LoVo (cell line): ENCODE measurements around the gene TSKU.
A peak's percentile ranks its signal among the peaks of the same experiment; 100 is the strongest.

Experiments
- DNase-seq: peaks from one replicate; pipeline ENCODE4 v3.0.0-alpha.2; 2016; ENCODE audit warnings: low spot score

The TSKU gene

GRCh38 chr11:76783294-76783895 is at the start of gene TSKU:
Gene TSKU, plus strand, starts transcription at chr11:76783356. Its CDS starts 12,261 bp downstream, at chr11:76795617.
- DNase-seq = peak; percentile 15

DNA sequence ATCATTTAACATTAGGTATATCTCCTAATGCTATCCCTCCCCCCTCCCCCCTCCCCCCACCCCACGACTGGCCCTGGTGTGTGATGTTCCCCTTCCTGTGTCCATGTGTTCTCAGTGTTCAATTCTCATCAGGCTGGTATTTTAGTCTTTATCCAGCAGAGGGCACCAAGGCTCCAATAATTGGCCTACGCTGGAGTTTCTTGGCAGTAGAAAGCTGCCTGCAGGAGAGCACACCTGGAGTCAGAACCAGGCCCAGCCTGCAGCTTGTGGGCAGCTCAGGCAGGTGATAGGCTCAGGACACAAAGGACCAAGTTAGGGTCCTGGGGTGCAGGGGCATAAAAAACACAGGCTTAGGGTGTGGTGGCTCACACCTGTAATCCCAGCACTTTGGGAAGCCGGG is 49.2 kb upstream of the TSKU start:
- DNase-seq = peak; percentile 68

- no peak for DNase-seq
Observed at GRCh38 chr11:76734456-76735420, 48.4 kb upstream of the TSKU start.

DNA sequence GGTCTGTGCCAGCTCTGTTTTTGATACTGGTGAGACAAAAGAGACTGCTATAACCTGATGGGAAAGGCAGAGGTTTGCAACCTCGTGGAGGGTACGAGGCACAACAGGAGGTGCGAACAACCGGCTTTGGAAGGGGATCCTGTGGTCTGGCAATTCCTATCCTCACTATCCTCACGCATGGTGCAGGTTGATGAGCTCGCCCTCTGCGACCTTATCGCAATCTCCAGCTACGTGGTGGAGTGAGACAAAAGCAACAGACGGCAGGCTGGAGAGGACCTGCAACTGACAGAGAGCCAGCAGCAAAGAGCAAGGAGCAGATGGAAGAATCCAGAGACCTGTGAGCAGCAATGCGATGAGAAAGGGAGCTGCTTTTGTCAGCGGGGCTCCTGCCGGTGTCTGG is 47.3 kb upstream of the TSKU start:
- no peak for DNase-seq

- DNase-seq = no peak
Observed at GRCh38 chr11:76736266-76736665, 46.9 kb upstream of the TSKU start.

DNA sequence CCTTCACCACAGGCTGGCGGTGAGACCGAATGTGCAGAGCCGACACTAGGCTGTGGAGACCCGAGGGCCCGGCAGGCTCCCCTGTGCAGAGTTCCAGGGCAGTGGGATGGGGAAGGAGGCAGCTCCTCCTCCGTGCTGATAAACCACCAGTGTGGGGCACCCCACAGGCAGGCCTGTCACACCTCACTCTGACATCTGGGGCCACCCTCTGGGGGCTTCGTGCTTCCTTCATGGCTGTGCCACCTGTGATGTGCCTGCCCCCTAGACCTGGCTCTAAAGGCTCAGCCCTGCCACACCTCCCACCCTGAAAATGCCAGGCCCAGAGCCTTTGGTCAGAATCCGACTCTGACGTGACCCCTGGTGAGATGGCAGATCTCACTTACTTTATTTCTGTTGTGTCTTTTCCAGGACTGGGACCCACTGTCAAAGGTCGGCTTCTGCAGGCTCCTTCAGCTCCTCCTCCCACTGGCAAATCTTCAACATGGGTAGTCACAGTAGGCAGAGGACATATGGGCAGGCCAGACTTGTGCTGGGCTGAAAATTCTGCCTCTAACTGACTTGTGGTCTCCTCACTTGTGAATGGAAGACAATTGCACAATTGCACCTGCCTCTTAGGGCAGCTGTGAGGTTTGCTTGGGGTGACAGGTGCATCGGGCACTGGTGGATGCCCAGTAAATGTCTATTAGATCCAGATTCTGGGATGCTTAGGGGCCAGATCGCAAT is 46.2 kb upstream of the TSKU start:
- DNase-seq = no peak

GRCh38 chr11:76738618-76739240 is 44.4 kb upstream of the TSKU start:
- DNase-seq = no peak

GRCh38 chr11:76739798-76740197 is 43.4 kb upstream of the TSKU start:
- DNase-seq = no peak

DNA sequence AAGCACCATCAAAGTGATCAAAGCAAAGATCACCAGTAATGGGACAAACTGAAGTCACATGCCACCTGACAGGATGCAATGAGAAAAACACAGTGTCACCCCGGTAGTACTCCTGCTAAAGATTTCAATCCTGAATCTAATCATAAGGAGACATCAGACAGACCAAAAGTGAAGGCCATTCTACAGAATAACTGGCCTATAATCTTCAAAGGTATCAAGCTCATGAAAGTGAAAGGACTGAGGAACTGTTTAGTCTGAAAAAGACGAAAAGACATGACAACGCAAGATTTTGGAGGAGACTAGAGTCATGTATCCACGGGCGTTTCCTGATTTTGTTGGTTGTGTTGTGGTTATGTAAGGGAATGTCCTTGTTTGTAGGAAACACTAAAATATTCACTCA is 42.4 kb upstream of the TSKU start:
- DNase-seq = no peak

GRCh38 chr11:76742902-76743301 is 40.3 kb upstream of the TSKU start:
- no peak for DNase-seq

GRCh38 chr11:76744186-76745043 is 38.7 kb upstream of the TSKU start:
- no peak for DNase-seq

DNA sequence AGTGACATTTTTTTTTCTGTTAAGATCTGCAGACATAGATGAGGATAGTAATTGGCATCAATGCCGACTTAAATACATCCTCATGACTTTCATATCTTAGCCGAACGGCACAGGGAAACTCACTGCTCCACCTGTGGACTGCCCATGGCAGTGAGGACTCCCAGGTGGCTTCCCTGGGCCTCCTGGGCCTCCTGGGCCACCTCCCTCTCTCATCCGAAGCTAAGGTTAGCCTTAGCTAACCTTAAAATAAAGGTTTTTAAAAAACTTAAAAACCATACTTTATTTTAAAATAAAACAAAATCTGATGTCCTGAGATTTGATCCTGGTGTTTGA is 38.1 kb upstream of the TSKU start:
- DNase-seq = no peak

- no peak for DNase-seq
Observed at GRCh38 chr11:76745561-76746207, 37.5 kb upstream of the TSKU start.

- no peak for DNase-seq
Observed at GRCh38 chr11:76747153-76747914, 35.8 kb upstream of the TSKU start.

DNA sequence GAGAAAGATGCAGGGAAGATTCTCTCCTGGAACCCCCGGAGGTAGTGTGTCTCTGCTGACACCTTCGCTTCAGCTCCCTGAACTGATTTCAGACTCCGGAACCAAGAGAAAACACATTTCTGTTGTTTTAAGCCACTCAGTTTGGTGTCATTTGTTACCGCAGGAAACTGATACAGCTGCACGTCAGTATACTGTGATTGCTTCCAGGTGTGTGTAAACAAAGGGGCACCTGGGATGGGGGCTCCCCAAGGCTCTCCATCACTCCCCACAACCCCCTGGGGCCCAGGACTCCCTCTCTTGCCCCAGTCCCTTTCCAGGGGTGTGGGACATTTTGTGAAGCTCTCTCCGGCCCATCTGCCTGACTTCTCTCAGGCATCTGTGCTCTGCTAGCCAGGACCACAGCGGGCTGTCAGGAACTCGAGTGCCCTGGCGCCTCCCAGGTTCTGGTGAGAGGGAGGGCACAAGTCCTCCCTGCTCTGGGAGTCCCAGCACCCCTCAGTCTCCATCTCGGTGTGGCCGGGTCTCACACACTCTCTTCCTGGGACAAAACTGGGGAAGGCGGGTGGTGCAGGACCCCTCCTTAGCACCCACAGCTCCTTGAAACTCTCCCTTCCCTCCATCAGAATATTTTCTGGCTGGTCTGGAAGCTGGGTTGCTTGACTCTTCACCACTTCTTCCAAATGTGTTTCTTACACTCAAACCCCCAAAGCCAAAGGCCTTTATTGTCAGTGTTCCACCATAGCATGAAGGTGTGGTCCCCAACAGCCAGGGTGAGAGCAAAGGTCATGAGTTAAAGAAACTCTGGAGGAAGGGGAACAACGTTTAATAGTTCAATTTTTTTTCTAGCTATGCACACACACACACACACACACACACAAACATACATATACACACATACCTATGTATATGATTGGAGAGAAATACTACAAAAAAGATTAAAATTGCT is 35.0 kb upstream of the TSKU start:
- no peak for DNase-seq

- DNase-seq = no peak
Observed at GRCh38 chr11:76748948-76749347, 34.2 kb upstream of the TSKU start.

GRCh38 chr11:76750067-76750466 is 33.1 kb upstream of the TSKU start:
- no peak for DNase-seq

DNA sequence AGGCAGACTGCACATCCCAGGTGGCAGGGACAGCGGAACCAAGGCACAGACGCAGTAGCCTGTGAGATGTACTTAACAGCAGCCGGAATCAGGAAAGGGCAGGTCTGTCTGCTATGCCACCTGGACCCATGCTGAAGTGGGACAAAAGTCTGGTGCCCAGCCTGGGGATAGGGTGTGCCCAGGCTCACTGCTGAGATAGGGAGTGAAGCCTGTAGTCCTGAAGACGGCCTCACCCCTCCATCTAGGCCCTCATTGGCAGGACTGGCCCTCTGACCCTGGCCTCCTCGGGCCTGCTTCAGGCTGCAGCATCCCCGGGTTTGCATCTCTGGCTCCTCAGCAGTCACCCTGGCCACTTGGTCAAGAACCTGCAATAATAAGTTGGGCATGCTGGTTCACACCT is 32.4 kb upstream of the TSKU start:
- no peak for DNase-seq
